Measurements from ENCODE around the gene CRHBP.

DNA sequence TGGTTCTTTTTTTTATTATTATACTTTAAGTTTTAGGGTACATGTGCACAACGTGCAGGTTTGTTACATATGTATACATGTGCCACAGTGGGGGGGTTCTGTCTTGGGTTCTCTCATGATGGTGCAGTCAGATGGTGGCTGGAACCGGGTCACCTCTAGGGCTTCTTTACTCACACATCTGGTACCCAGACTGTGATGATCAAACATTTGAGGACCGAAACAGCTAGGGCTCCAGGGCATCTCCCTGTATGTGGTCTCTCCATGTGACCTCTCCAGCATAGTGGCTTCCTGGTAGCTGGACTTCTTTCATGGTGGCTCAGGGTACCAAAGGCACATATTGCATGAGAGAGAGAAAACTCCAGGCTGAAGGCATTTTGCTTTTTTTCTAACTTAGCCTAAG, 9.8 kb upstream of the CRHBP start:
- TF ChIP-seq CTCF (IDR thresholded peaks at IDR 0.05): no peak
- TF ChIP-seq EZH2 (IDR thresholded peaks at IDR 0.05; ENCODE audit: borderline replicate concordance, insufficient read depth, low read depth, low read length, poor library complexity, severe bottlenecking): no peak
